K562 (cell line): ENCODE data around the gene CFAP298. TPM values are rescaled to one million over a fixed set of nuclear protein-coding genes. Genes with fewer than 3 reads are reported as not detected.

ENCODE experiments used
- CBX8 ChIP-seq: fragments of 200-600 bp; sonication (generic); IDR thresholded peaks from 2 replicates; pipeline ENCODE4 v1.6.1; 2012; ENCODE audit warnings: borderline replicate concordance, mixed run types, low read depth, mild to moderate bottlenecking, moderate library complexity, mixed read lengths, low read length, control low read depth, inconsistent platforms; ENCODE audit not compliant: poor library complexity, severe bottlenecking; ENCODE audit errors: extremely low read depth
- KDM5B ChIP-seq: fragments of 200-600 bp; sonication (generic); IDR thresholded peaks from 2 replicates; pipeline ENCODE4 v1.6.1; 2012; ENCODE audit warnings: low read depth, mild to moderate bottlenecking, moderate library complexity, low read length, control low read depth, inconsistent platforms; ENCODE audit not compliant: insufficient replicate concordance
- NFRKB ChIP-seq: fragments of 450-650 bp; IDR thresholded peaks from 2 replicates; pipeline ENCODE4 v1.6.1; 2016; ENCODE audit warnings: low read depth
- STAT6 ChIP-seq: sonication (generic); formaldehyde crosslinking; IDR thresholded peaks from 2 replicates; pipeline ENCODE4 v1.8.1; 2023; ENCODE audit warnings: mild to moderate bottlenecking, missing genetic modification reagents
- polyA plus RNA-seq, 8 experiments: library from polyadenylated mRNA; depleted of rRNA in 4 of 8; stranded (reverse) in 5 of 8; unstranded in 3 of 8; fragments of >200 nt; fragmentation: Nextera tagmentation in 2 of 8; fragmentation: Illumina TruSeq in 1 of 8; extraction: Ambion mirVana in 2 of 8; extraction: Trizol in 1 of 8; gene quantifications; 2 replicates each; pipeline versions ENCODE4 v1.2.1 to v1.2.3, GENCODE V29; 2011 to 2014; ENCODE audit warnings: inconsistent platforms in 1 of 8, missing spikeins in 1 of 8
- total RNA-seq, 7 experiments: library from RNA; depleted of rRNA in 6 of 7; stranded (reverse); fragments of >200 nt in 6 of 7; fragmentation: Illumina TruSeq in 2 of 7; extraction: Trizol in 2 of 7; gene quantifications; 2 replicates each; pipeline versions ENCODE4 v1.2.1 to v1.2.3, GENCODE V29; 2011 to 2021; ENCODE audit warnings: low replicate concordance in 1 of 7
- TF ChIP-seq, protein P1 (sequence below): fragments of 250-450 bp; sonication (Bioruptor Pico); IDR thresholded peaks from 2 replicates; pipeline ENCODE4 v1.4.0; 2020; ENCODE audit warnings: borderline replicate concordance

Gene CFAP298
- total and polyA plus RNA-seq, 9 of the 15 experiments (the other 6 are each of a cell fraction or from before 2014, with no cell fraction given): 31.4 to 178 (median 89.7) TPM

- no peak for TF ChIP-seq STAT6 (CRISPR knock-in tag)
- no peak for TF ChIP-seq NFRKB
- no peak for TF ChIP-seq CBX8
- TF ChIP-seq, protein P1, sequence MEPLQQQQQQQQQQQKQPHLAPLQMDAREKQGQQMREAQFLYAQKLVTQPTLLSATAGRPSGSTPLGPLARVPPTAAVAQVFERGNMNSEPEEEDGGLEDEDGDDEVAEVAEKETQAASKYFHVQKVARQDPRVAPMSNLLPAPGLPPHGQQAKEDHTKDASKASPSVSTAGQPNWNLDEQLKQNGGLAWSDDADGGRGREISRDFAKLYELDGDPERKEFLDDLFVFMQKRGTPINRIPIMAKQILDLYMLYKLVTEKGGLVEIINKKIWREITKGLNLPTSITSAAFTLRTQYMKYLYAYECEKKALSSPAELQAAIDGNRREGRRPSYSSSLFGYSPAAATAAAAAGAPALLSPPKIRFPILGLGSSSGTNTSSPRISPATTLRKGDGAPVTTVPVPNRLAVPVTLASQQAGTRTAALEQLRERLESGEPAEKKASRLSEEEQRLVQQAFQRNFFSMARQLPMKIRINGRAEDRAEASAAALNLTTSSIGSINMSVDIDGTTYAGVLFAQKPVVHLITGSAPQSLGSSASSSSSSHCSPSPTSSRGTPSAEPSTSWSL (CRISPR knock-in tag): no peak
- no peak for TF ChIP-seq KDM5B
Measured at GRCh38 chr21:32603131-32603530, 9.0 kb downstream of the CFAP298 start (continued).
